HepG2 (cell line): ENCODE measurements around the gene CPVL. TPM values are rescaled to one million over a fixed set of nuclear protein-coding genes. Genes with fewer than 3 reads are reported as not detected.

Source experiments
- ATAC-seq: fragments of 200-7000 bp; cut with Tn5 transposase; 3 replicates; pipeline ENCODE4 v1.9.1; 2020; ENCODE audit warnings: mild to moderate bottlenecking, moderate library complexity
- BruUV-seq: library from RNA; stranded (reverse); fragments of 400-500 nt; replicated peaks from 2 replicates; lab custom pipeline; 2021; lab: Mats Ljungman, UMichigan
- CTCF ChIA-PET: fragments of 300-600 bp; formaldehyde crosslinking; extraction: SDS; loops from one replicate; lab custom pipeline; 2021; ENCODE audit warnings: low total read pairs, inconsistent platforms, low intra/inter-chr PET ratio; lab: Yijun Ruan, JAX
- POLR2A ChIA-PET: fragments of 350-600 bp; sonication (Branson Sonifier 250); formaldehyde crosslinking; loops from one replicate; lab custom pipeline; 2020; ENCODE audit warnings: antibody characterized with exemption, inconsistent platforms; lab: Yijun Ruan, JAX
- DNase-seq: peaks from one replicate; pipeline ENCODE4 v3.0.0-alpha.2; 2015; ENCODE audit warnings: low spot score
- FAIRE-seq: peaks from 3 replicates; lab custom pipeline; 2011; peaks lifted over from hg19 to GRCh38; lab: Jason Lieb, UNC
- H2AFZ ChIP-seq: one replicate; pipeline ENCODE4 v1.6.1; 2011; ENCODE audit warnings: low read length, inconsistent platforms
- H3K27ac ChIP-seq: fragments of 300-600 bp; 3 replicates; pipeline ENCODE4 v1.8.0; 2011; ENCODE audit warnings: mixed run types, mild to moderate bottlenecking, mixed read lengths, low read length, inconsistent platforms; ENCODE audit not compliant: insufficient read depth; ENCODE audit errors: extremely low read length
- H3K27me3 ChIP-seq, 2 experiments: fragments of 200-600 bp in 1 of 2; 2 replicates in 1 of 2; 3 replicates in 1 of 2; pipeline versions ENCODE4 v1.6.0 to v1.8.0; 2011; ENCODE audit warnings: low read length in 2 of 2, mild to moderate bottlenecking in 2 of 2, moderate library complexity in 2 of 2, inconsistent platforms in 1 of 2; ENCODE audit not compliant: insufficient read depth in 2 of 2, control insufficient read depth in 1 of 2
- H3K36me3 ChIP-seq, 2 experiments: fragments of 200-600 bp in 1 of 2; replicated peaks in 1 of 2; 2 replicates in 1 of 2; 3 replicates in 1 of 2; pipeline versions ENCODE4 v1.5.1 to v1.8.0; 2011; ENCODE audit warnings: low read length in 2 of 2, inconsistent platforms in 1 of 2; ENCODE audit not compliant: insufficient read depth in 2 of 2, control insufficient read depth in 1 of 2
- H3K4me1 ChIP-seq: 2 replicates; pipeline ENCODE4 v1.5.1; 2012; ENCODE audit warnings: low read length, inconsistent platforms; ENCODE audit not compliant: insufficient read depth
- H3K4me2 ChIP-seq: 2 replicates; pipeline ENCODE4 v1.6.0; 2011; ENCODE audit warnings: low read depth, low read length, inconsistent platforms
- H3K4me3 ChIP-seq, 3 experiments: fragments of 200-600 bp in 1 of 3; sonication (generic), shearing (Covaris generic) in 1 of 3; replicated peaks in 1 of 3; 2 replicates each; pipeline ENCODE4 v1.5.1; 2011 to 2016; ENCODE audit warnings: low read length in 3 of 3, inconsistent platforms in 2 of 3, low read depth in 2 of 3, mild to moderate bottlenecking in 2 of 3, control low read depth in 1 of 3, mixed read lengths in 1 of 3; ENCODE audit not compliant: insufficient read depth in 1 of 3
- H3K79me2 ChIP-seq: one replicate; pipeline ENCODE4 v1.6.1; 2011; ENCODE audit warnings: low read length, inconsistent platforms; ENCODE audit not compliant: insufficient read depth
- H3K9ac ChIP-seq: 2 replicates; pipeline ENCODE4 v1.6.0; 2011; ENCODE audit warnings: mild to moderate bottlenecking, low read depth, low read length, inconsistent platforms; ENCODE audit not compliant: insufficient read depth
- H3K9me3 ChIP-seq: 2 replicates; pipeline ENCODE4 v1.5.1; 2012; ENCODE audit warnings: mild to moderate bottlenecking, low read length
- H4K20me1 ChIP-seq: 2 replicates; pipeline ENCODE4 v1.6.0; 2011; ENCODE audit warnings: inconsistent platforms, mild to moderate bottlenecking, low read length, moderate library complexity; ENCODE audit not compliant: insufficient read depth
- DRAP1 ChIP-seq: IDR thresholded peaks from 2 replicates; pipeline ENCODE4 v1.6.1; 2016; ENCODE audit warnings: missing genetic modification reagents, missing compliant biosample characterization
- ELF3 ChIP-seq: IDR thresholded peaks from 2 replicates; pipeline ENCODE4 v1.6.1; 2016; ENCODE audit warnings: missing genetic modification reagents, missing compliant biosample characterization
- GATAD1 ChIP-seq: IDR thresholded peaks from 2 replicates; pipeline ENCODE4 v1.6.1; 2016; ENCODE audit warnings: missing genetic modification reagents, missing compliant biosample characterization
- GTF3A ChIP-seq: sonication (generic); formaldehyde crosslinking; conservative IDR thresholded peaks from 2 replicates; pipeline ENCODE4 v1.4.0; 2020; ENCODE audit warnings: mild to moderate bottlenecking, missing genetic modification reagents
- ISL2 ChIP-seq: sonication (generic); formaldehyde crosslinking; IDR thresholded peaks from 2 replicates; pipeline ENCODE4 v1.5.0; 2020; ENCODE audit warnings: missing genetic modification reagents
- MLXIP ChIP-seq: sonication (generic); formaldehyde crosslinking; IDR thresholded peaks from 2 replicates; pipeline ENCODE4 v1.9.0; 2021; ENCODE audit warnings: missing genetic modification reagents, borderline replicate concordance
- PAX8 ChIP-seq: sonication (generic); formaldehyde crosslinking; IDR thresholded peaks from 2 replicates; pipeline ENCODE4 v1.8.0; 2022; ENCODE audit warnings: mild to moderate bottlenecking, missing genetic modification reagents, borderline replicate concordance
- PRDM15 ChIP-seq: sonication (generic); formaldehyde crosslinking; IDR thresholded peaks from 2 replicates; pipeline ENCODE4 v1.4.0; 2020; ENCODE audit warnings: missing genetic modification reagents
- RFXANK ChIP-seq: IDR thresholded peaks from 2 replicates; pipeline ENCODE4 v1.6.1; 2016
- SNAPC5 ChIP-seq: sonication (generic); formaldehyde crosslinking; IDR thresholded peaks from 2 replicates; pipeline ENCODE4 v1.8.1; 2023; ENCODE audit warnings: mild to moderate bottlenecking, missing genetic modification reagents, borderline replicate concordance
- TBX2 ChIP-seq: sonication (generic); formaldehyde crosslinking; IDR thresholded peaks from 2 replicates; pipeline ENCODE4 v1.5.0; 2020; ENCODE audit warnings: missing genetic modification reagents, mild to moderate bottlenecking, borderline replicate concordance
- ZNF430 ChIP-seq: sonication (generic); formaldehyde crosslinking; IDR thresholded peaks from 2 replicates; pipeline ENCODE4 v1.9.0; 2021; ENCODE audit warnings: mild to moderate bottlenecking, missing genetic modification reagents
- WGBS: methylation state at CpG from one replicate; pipeline ENCODE4 v1.1.6; 2017; ENCODE audit warnings: low lambda C conversion rate; 5-methylcytosine and 5-hydroxymethylcytosine counted together
- in situ Hi-C: cut with HindIII; loops from 2 replicates; pipeline ENCODE4 v1.10.0; 2017; ENCODE audit warnings: low pct_unique_long_range_greater_than_20kb; ENCODE audit not compliant: extremely low pct_ligation_motif_present
- intact Hi-C: fragments of 100-400 bp; cut with micrococcal nuclease; formaldehyde crosslinking; loops from one replicate; pipeline ENCODE4 v1.10.0; 2022; ENCODE audit not compliant: unreplicated experiment
- polyA plus RNA-seq, 8 experiments: library from polyadenylated mRNA; depleted of rRNA in 3 of 8; stranded (reverse) in 7 of 8; unstranded in 1 of 8; fragments of >200 nt; fragmentation: Illumina TruSeq in 4 of 8; extraction: Trizol in 4 of 8; gene quantifications; 2 replicates each; pipeline versions ENCODE4 v1.2.1 to v1.2.3, GENCODE V29; 2011 to 2016; ENCODE audit warnings: low read depth in 4 of 8, missing spikeins in 1 of 8, mixed read lengths in 1 of 8; ENCODE audit not compliant: insufficient read depth in 1 of 8
- total RNA-seq, 5 experiments: library from RNA; depleted of rRNA; stranded (reverse); fragments of >200 nt; fragmentation: Illumina TruSeq; extraction: Trizol; gene quantifications; 2 replicates each; pipeline ENCODE4 v1.2.3, GENCODE V29; 2016; ENCODE audit warnings: low read depth in 1 of 5

CPVL gene
- total and polyA plus RNA-seq, 2 of the 13 experiments (the other 11 are each of a cell fraction or from before 2014, with no cell fraction given), result 59.2 to 294 TPM

GRCh38 chr7:29115130-29115687 is 31.1 kb downstream of the CPVL start:
- POLR2A ChIA-PET, result interaction anchor here (1.7 to 2.2 kb wide), 3 partner anchors 26 to 75 kb away, joined by 8 to 24 read pairs (median 10); partner anchors contain the start of gene CPVL
- H2AFZ ChIP-seq, result no peak overlapping the region
- WGBS, result 96% methylated on average over 2 of the region's 2 CpGs
- no peaks in the 10 kb centered on the region for H4K20me1 ChIP-seq
- BruUV-seq, result no TSS peak
- FAIRE-seq (no peak), ATAC-seq (no peak), DNase-seq (no peak)
- CTCF ChIA-PET, result no interaction called here
- no peak overlapping the region for H3K9ac ChIP-seq
- H3K27me3 ChIP-seq, result no peaks in the 10 kb centered on the region
- no peak overlapping the region for H3K27ac ChIP-seq
- no peaks in the 10 kb centered on the region for H3K79me2 ChIP-seq
- H3K36me3 ChIP-seq, result peaks cover 9 to 24% of the 10 kb centered on the region in 2 experiments; a peak in 4 of 5 replicates
- in situ Hi-C loops (no loop called here), intact Hi-C loops (loop anchor here (2.0 kb wide), 1 partner anchor 230 kb away; no protein-coding TSS in a partner anchor)
- H3K4me3 ChIP-seq, result no peak overlapping the region
- H3K4me2 ChIP-seq, result no peak overlapping the region
- no peaks in the 10 kb centered on the region for H3K9me3 ChIP-seq
- H3K4me1 ChIP-seq, result peaks cover 24% of the 10 kb centered on the region
- TF ChIP-seq MLXIP (CRISPR knock-in tag) (no peak), ZNF430 (CRISPR knock-in tag) (no peak), PAX8 (CRISPR knock-in tag) (no peak), RFXANK (CRISPR knock-in tag) (no peak), GATAD1 (CRISPR knock-in tag) (no peak), GTF3A (CRISPR knock-in tag) (no peak), ELF3 (CRISPR knock-in tag) (no peak), TBX2 (CRISPR knock-in tag) (no peak), SNAPC5 (CRISPR knock-in tag) (no peak), DRAP1 (CRISPR knock-in tag) (no peak), PRDM15 (CRISPR knock-in tag) (no peak), ISL2 (CRISPR knock-in tag) (no peak)
